Vagina (tissue), 2 donors: ENCODE measurements around the gene LRMDA. TPM values are rescaled to one million over a fixed set of nuclear protein-coding genes. Genes with fewer than 3 reads are reported as not detected.
"Not testable (repeated sequence)": the region's sequence is repeated elsewhere in the genome, so short reads cannot be mapped to it uniquely, and the experiment has no call there.

ENCODE experiments used
- DNase-seq, 2 donors: peaks; one replicate each; pipeline ENCODE4 v3.0.0-alpha.2; 2017; ENCODE audit errors: extremely low spot score in 2 of 2
- H3K27ac ChIP-seq: fragments of 200-600 bp; sonication (generic); one replicate; pipeline ENCODE4 v1.5.1; 2019
- H3K27me3 ChIP-seq: fragments of 200-600 bp; sonication (generic); one replicate; pipeline ENCODE4 v1.5.1; 2019
- H3K36me3 ChIP-seq, 2 donors: fragments of 200-600 bp; sonication (generic); one replicate each; pipeline ENCODE4 v1.5.1; 2017 to 2019
- H3K4me1 ChIP-seq: fragments of 200-600 bp; sonication (generic); one replicate; pipeline ENCODE4 v1.5.1; 2019
- H3K4me3 ChIP-seq, 2 donors: fragments of 200-600 bp; sonication (generic); 1 replicate in 1 of 2; 2 replicates in 1 of 2; pipeline ENCODE4 v1.5.1; 2016 to 2019
- H3K9me3 ChIP-seq: fragments of 200-600 bp; sonication (generic); one replicate; pipeline ENCODE4 v1.5.1; 2019
- CTCF ChIP-seq, 3 experiments: fragments of 450-650 bp in 2 of 3; fragments of 200-600 bp in 1 of 3; sonication (generic) in 1 of 3; IDR thresholded peaks; one replicate each; pipeline ENCODE4 v1.5.1; 2017 to 2019; ENCODE audit warnings: antibody characterized with exemption in 3 of 3, mild to moderate bottlenecking in 2 of 3, moderate library complexity in 2 of 3
- POLR2A ChIP-seq, 2 donors: fragments of 450-650 bp; IDR thresholded peaks; one replicate each; pipeline ENCODE4 v1.6.1; 2017; ENCODE audit warnings: antibody characterized with exemption in 2 of 2, mild to moderate bottlenecking in 2 of 2, moderate library complexity in 2 of 2
- POLR2AphosphoS5 ChIP-seq, 2 donors: sonication (generic); formaldehyde crosslinking; IDR thresholded peaks; one replicate each; pipeline ENCODE4 v1.9.0; 2017; ENCODE audit warnings: antibody characterized with exemption in 2 of 2, mild to moderate bottlenecking in 2 of 2, low read depth in 1 of 2; ENCODE audit not compliant: insufficient read depth in 1 of 2
- intact Hi-C: fragments of 100-400 bp; cut with DNase I; formaldehyde crosslinking; loops from one replicate; pipeline ENCODE4 v1.15.1; 2023
- total RNA-seq: library from RNA; depleted of rRNA; stranded (reverse); fragments of >200 nt; gene quantifications from one replicate; pipeline ENCODE4 v1.2.3, GENCODE V29; 2016

The LRMDA gene
- total RNA-seq, 1 donor from 2014 or later, result 22.6 TPM

GRCh38 chr10:75763652-75764051 lies 332.2 kb downstream of the LRMDA start:
- intact Hi-C loops, result no loop called here
- H3K27ac ChIP-seq, result no peak overlapping the region
- H3K27me3 ChIP-seq, result no peaks in the 10 kb centered on the region
- TF ChIP-seq POLR2A (IDR thresholded peaks at IDR 0.05), result no peak
- TF ChIP-seq POLR2AphosphoS5 (IDR thresholded peaks at IDR 0.05; ENCODE audit: insufficient read depth in 1 of 2, low read depth in 1 of 2), result no peak
- TF ChIP-seq CTCF (IDR thresholded peaks at IDR 0.05), result no peak
- no peaks in the 10 kb centered on the region for H3K36me3 ChIP-seq
- H3K4me1 ChIP-seq, result no peaks in the 10 kb centered on the region
- no peak for DNase-seq
- no peak overlapping the region for H3K4me3 ChIP-seq
- H3K9me3 ChIP-seq, result no peaks in the 10 kb centered on the region

- Histone ChIP-seq H3K4me1 (no peaks in the 10 kb centered on the region), H3K27me3 (no peaks in the 10 kb centered on the region), H3K4me3 (no peak overlapping the region), H3K27ac (no peak overlapping the region), H3K9me3 (no peaks in the 10 kb centered on the region), H3K36me3 (no peaks in the 10 kb centered on the region)
- no peak for DNase-seq
- intact Hi-C loops, result no loop called here
- no peak for TF ChIP-seq POLR2AphosphoS5 (IDR thresholded peaks at IDR 0.05; ENCODE audit: insufficient read depth in 1 of 2, low read depth in 1 of 2)
- no peak for TF ChIP-seq CTCF (IDR thresholded peaks at IDR 0.05)
- TF ChIP-seq POLR2A (IDR thresholded peaks at IDR 0.05), result no peak
Observed at GRCh38 chr10:75764974-75765788, 333.8 kb downstream of the LRMDA start.

- intact Hi-C loops, result no loop called here
- no peaks in the 10 kb centered on the region for H3K27me3 ChIP-seq
- peaks cover 2% of the 10 kb centered on the region for H3K4me1 ChIP-seq
- H3K36me3 ChIP-seq, result no peaks in the 10 kb centered on the region
- no peak overlapping the region for H3K4me3 ChIP-seq
- no peak for DNase-seq
- H3K9me3 ChIP-seq, result no peaks in the 10 kb centered on the region
- TF ChIP-seq CTCF (IDR thresholded peaks at IDR 0.05) (no peak), POLR2AphosphoS5 (IDR thresholded peaks at IDR 0.05; ENCODE audit: insufficient read depth in 1 of 2, low read depth in 1 of 2) (no peak), POLR2A (IDR thresholded peaks at IDR 0.05) (no peak)
- no peak overlapping the region for H3K27ac ChIP-seq
Observed at GRCh38 chr10:75765789-75766096, 334.3 kb downstream of the LRMDA start.

GRCh38 chr10:75766106-75766505 lies 334.7 kb downstream of the LRMDA start:
- H3K9me3 ChIP-seq, result no peaks in the 10 kb centered on the region
- TF ChIP-seq POLR2AphosphoS5 (IDR thresholded peaks at IDR 0.05; ENCODE audit: insufficient read depth in 1 of 2, low read depth in 1 of 2) (no peak), POLR2A (IDR thresholded peaks at IDR 0.05) (no peak), CTCF (IDR thresholded peaks at IDR 0.05) (no peak)
- intact Hi-C loops, result no loop called here
- H3K4me3 ChIP-seq, result no peak overlapping the region
- H3K4me1 ChIP-seq, result peaks cover 6% of the 10 kb centered on the region
- DNase-seq, result no peak
- H3K36me3 ChIP-seq, result no peaks in the 10 kb centered on the region
- no peak overlapping the region for H3K27ac ChIP-seq
- no peaks in the 10 kb centered on the region for H3K27me3 ChIP-seq

- H3K36me3 ChIP-seq, H3K27me3 ChIP-seq, intact Hi-C loops, H3K27ac ChIP-seq, H3K9me3 ChIP-seq, DNase-seq, H3K4me3 ChIP-seq: not testable (repeated sequence)
- H3K4me1 ChIP-seq, result peaks cover 12% of the 10 kb centered on the region
Observed at GRCh38 chr10:75766752-75767151, 335.3 kb downstream of the LRMDA start.
